ENCODE results near the gene MYO9A. TPM values are rescaled to one million over a fixed set of nuclear protein-coding genes. Genes with fewer than 3 reads are reported as not detected.

The MYO9A gene
- total RNA-seq, 1 donor from 2014 or later = 9.2 TPM

GRCh38 chr15:71974211-71974610, 143.7 kb downstream of the MYO9A start:
- intact Hi-C loops (cut with micrococcal nuclease) = no loop called here

DNA sequence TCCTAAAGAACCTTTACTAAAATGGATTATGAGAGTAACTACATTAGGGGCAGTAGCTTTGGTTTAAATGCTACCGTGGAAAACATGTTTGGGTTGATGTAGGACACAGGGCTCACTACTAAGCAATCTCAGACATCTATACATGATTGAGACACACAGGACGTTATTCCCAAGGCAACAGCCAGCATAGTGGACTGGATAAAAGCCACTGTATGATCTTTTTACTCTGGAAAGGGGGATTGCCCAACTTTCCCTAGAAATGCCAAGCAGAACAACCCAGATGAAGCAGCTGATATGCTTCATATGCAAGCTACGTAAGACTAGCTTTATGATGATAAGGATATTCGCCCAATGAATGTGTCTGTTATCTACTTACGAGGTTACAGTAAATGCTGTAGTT, 144.6 kb downstream of the MYO9A start:
- intact Hi-C loops (cut with micrococcal nuclease) = no loop called here

- intact Hi-C loops (cut with micrococcal nuclease) = no loop called here
Observed at GRCh38 chr15:71971905-71972304, 146.0 kb downstream of the MYO9A start.

DNA sequence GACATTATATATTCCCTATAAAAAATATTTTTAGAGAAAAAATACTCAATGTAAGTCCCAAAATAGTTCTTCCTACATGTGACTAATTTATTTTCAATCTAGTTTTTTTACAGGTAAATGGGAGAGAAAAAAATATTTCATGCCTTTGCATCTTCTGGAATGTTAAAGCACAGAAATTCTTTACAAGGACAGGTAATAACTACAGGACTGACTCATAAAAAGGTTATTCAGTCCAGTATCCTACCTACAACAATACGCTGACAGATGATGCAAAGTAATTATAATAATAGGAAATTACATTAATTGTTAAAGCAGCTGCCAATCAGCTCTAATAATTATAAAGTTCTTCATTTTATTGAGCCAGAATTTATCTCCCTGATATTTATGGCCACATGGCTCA, 147.5 kb downstream of the MYO9A start:
- intact Hi-C loops (cut with micrococcal nuclease) = no loop called here

GRCh38 chr15:71962537-71962936, 155.4 kb downstream of the MYO9A start:
- intact Hi-C loops (cut with micrococcal nuclease) = no loop called here

DNA sequence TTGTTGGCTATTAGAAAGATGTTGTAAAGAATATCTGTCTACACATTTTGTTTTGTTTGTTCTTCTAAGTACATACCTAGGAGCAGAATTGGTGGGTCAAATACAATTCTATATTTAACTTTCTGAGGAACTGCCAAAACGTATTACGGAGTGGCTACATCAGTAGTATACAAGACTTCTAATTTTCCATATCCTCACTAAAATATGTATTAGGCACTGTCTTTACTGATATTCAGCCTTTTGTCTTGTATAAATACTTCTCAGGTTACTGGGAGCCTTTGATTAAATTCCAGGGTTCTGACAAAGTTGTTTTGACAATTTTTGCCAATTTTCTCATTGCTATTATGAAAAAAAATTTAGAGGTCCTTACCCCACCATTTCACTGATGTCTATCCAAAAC, 160.9 kb downstream of the MYO9A start:
- intact Hi-C loops (cut with micrococcal nuclease) = no loop called here

DNA sequence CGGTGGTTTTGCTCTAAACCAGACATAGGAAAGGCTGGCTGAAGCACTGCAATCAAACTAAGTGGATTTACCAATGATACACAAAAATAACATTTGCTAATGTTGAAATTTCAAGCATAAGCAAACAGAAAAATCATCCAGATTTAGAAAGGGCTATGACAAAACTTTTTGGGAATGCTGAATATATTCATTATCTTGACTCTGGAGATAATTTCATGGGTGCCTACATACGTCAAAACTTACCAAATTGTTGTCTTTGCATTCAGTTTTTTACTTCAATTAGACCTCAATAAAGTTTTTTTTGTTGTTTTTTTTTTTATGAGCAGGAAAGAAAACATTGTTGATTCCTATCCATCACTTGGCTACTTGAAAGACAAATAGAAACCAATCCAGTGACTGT, 166.8 kb downstream of the MYO9A start:
- intact Hi-C loops (cut with micrococcal nuclease) = no loop called here

GRCh38 chr15:71945012-71945411, 172.9 kb downstream of the MYO9A start:
- intact Hi-C loops (cut with micrococcal nuclease) = no loop called here

- intact Hi-C loops (cut with micrococcal nuclease) = no loop called here
Observed at GRCh38 chr15:71943806-71944205, 174.1 kb downstream of the MYO9A start.

DNA sequence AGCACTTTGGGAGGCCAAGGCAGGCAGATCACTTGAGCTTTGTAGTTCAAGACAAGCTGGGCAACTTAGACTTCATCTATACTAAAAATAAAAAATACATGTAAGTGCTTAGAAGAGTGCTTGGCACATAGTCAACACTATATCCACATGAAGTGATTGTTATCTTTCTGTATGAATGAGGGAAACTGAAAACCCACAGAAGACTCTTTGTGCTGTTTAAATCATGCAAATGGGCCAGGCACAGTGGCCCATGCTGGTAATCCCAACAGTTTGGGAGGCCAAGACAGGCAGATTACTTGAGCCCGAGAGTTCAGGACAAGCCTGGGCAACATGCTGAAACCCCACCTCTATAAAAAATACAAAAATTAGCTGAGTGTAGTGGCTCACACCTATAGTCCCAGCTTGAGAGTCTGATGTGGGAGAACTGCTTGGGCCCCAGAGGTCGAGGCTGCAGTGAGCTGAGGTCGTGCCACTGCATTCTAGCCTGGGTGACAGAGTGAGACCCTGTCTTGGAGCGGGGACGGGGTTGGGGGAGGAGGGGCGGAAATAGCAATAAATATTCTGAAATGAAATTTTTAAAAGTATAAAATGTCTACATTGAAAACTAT, 177.9 kb downstream of the MYO9A start:
- intact Hi-C loops (cut with micrococcal nuclease) = no loop called here

GRCh38 chr15:71937650-71938311, 180.2 kb downstream of the MYO9A start:
- intact Hi-C loops (cut with micrococcal nuclease) = no loop called here

DNA sequence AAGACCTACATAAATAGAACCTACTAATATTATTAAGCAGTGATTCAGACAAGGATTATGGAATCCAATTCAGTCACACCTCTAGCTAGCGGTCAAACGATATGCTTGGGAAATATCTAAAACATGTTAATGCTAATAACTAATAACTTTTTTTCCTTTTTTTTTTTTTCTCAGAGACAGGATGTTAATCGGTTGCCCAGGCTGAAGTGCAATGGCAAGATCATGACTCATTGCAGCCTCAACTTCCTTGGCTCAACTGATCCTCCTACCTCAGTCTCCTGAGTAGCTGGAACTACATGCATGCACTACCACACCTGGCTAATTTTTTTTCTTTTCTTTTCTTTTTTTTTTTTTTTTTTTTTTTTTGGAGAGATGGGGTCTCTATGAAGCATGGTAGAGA, 183.5 kb downstream of the MYO9A start:
- intact Hi-C loops (cut with micrococcal nuclease) = no loop called here

DNA sequence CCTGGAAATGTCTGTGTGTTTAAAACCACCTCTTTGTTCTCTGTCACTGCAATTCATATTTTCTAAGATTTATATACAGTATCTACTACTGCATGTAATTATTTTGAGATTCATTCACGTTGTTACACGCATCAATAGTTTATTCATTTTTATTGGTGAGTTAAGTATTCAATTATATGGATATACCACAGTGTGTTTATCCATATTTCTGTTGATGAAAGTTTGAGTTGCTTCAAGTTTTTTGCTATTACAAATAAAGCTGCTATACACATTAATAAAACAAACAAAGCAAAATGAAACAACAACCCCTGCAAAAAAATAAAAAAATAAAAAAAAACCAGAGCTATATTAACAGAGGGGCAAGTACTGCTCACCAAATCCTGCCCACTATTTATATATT, 185.3 kb downstream of the MYO9A start:
- intact Hi-C loops (cut with micrococcal nuclease) = no loop called here

- intact Hi-C loops (cut with micrococcal nuclease) = no loop called here
Observed at GRCh38 chr15:71931261-71931660, 186.7 kb downstream of the MYO9A start.

DNA sequence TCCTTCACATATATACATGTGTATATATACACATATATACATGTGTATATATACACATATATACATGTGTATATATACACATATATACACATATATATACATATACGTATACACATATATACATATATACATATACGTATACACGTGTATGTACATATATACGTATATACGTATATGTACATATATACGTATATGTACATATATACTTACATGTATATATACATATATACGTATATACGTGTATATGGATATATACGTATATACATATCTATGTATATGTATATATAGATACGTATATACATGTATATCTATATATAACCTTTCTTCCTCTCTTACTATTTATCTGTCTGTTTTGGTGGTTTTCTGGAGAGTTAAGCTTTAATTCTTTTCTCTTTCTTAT, 192.8 kb downstream of the MYO9A start:
- intact Hi-C loops (cut with micrococcal nuclease) = no loop called here

DNA sequence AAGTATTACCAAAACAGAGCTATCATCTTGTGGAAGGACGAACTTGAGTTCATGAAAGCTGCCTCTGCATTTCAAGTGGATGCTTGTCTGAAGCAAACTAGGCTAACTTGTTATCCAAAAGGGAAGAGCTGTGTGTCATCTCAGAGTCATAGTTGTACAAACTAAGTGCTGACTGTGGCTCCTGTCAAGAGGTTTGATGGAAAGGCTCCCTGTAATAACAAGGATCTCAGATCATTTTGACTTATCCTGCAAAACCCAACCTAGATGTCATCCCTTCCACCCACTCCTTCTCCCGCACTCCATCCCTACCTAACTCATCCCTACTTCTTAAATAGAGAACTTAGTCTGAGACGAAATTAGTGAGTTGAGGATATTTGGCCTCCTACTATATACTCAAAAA, 196.8 kb downstream of the MYO9A start:
- intact Hi-C loops (cut with micrococcal nuclease) = no loop called here

DNA sequence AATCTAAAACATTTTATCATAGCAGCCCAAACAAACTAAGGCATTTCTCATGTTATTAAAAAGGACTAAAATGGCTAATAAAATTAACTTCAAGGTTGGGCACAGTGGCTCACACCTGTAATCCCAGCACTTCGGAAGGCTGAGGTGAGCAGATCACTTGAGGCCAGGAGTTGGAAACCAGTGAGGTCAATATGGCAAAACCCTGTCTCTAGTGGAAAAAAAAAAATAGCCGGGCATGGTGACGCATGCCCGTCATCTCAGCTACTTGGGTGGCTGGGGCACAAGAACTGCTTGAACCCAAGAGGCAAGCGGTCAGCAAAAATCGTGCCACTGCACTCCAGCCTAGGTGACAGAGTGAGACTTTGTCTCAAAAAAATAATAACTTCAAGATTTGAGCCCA, 197.4 kb downstream of the MYO9A start:
- intact Hi-C loops (cut with micrococcal nuclease) = no loop called here

GRCh38 chr15:71916834-71917233, 201.1 kb downstream of the MYO9A start:
- intact Hi-C loops (cut with micrococcal nuclease) = no loop called here

DNA sequence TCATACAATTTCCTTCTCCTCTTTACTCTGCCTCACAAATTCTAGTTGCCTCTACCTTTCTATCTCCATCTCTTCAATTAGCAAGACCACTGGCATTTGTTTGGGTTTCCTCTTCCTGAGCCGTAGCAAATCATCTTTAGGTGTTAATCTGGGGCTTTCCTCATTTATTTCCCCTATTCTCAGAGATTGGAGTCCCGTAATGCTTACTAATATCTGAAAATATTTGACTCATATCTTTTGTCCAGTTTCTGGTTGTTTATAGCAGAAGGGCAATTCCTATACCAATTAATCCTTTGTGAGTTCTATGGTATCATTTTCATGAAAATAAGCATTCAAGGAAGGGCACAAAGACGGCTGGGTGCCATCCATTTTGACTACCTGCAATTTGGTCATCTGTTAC, 203.9 kb downstream of the MYO9A start:
- intact Hi-C loops (cut with micrococcal nuclease) = no loop called here

DNA sequence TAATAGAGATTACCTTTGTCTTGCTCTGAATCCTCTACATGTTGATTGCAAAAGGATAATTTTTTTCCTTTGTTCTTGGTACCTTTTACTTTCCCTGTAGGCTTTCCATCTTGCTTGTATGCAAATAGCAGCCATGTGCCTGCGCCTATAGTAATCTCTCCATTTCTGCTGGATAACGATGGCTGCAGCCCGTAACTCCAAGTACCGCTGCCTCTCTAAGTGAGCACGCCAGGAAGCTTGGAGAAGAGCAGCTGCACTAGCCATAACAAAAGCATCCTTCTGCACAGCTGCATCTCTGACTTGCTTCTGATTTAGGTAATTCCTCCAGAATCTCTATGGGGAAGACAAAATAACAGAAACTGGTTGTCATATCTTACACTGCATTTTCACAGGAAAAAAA, 218.3 kb downstream of the MYO9A start:
- intact Hi-C loops (cut with micrococcal nuclease) = no loop called here

GRCh38 chr15:71893691-71894090, 224.3 kb downstream of the MYO9A start:
- intact Hi-C loops (cut with micrococcal nuclease) = no loop called here

DNA sequence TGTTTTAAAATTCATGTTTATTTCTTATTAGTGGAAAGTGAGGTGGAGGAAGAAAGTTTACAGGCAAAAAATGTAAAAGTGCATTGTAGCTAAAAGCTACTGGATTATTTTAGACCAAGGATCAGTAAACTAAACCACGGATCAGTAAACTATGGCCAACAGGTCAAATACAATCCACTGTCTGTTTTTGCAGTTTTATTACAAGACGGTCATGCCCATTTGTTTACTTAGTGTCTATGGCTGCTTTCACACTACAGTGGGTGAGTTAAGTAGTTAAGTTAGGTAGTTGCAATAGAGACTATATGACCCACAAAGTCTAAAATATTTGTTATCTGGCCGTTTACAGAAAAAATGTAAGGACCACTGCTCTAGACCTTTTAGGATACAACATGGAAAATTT, 225.6 kb downstream of the MYO9A start:
- intact Hi-C loops (cut with micrococcal nuclease) = no loop called here

DNA sequence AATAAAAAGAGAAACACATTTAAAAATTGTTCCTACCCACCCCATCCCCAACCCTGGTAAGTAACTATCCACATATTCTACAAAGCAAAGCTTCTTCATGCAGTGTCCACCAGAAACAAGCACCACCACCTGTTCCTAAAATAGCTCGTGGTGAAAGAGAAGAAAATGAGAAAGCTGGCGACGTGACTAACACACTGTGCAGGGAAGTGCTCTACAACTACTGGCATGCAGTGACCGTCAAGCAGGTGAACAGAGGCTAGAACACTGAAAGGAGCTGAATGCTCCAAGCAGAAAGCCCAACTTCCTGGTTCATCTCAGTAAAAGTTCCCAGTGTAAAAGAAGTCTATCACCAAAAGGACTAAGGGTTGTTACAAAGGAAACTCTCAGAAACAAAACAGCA, 226.9 kb downstream of the MYO9A start:
- intact Hi-C loops (cut with micrococcal nuclease) = no loop called here

DNA sequence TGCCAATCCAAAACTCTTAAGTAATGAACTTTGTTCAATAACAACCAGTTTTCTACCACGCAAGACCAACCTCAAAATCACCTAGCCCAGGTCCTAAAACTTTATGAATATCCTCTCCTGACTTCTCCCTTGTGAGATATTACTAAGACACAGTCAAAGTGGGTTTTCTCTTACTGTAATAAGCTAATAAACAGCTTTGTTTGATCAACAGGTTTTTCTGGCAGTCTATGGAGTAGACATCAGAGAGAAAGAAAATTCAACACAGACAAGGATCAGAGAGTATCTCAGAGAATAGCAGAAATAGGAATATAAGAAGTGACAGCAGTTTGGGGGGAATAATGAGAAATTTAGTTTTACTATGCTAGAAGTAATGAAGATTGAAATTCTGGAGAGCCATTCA, 228.0 kb downstream of the MYO9A start:
- intact Hi-C loops (cut with micrococcal nuclease) = no loop called here

All from T-helper 1 cell treated with Interleukin-12 subunit alpha and Interleukin-12 subunit beta and Interleukin-4 antibody, amounts not matched to agents 30 ng/mL and 1 ng/mL, for 36 hours (primary cell).